GM19351 (cell line): ENCODE results near the gene DCST2.

Experiments used
- ATAC-seq: cut with Tn5 transposase; IDR thresholded peaks from one replicate; pipeline ENCODE4 v1.9.1; 2021; ENCODE audit warnings: mild to moderate bottlenecking, moderate library complexity; ENCODE audit not compliant: unreplicated experiment

The DCST2 gene

GRCh38 chr1:155070158-155070621, 36.6 kb upstream of the DCST2 start:
- ATAC-seq = no peak

DNA sequence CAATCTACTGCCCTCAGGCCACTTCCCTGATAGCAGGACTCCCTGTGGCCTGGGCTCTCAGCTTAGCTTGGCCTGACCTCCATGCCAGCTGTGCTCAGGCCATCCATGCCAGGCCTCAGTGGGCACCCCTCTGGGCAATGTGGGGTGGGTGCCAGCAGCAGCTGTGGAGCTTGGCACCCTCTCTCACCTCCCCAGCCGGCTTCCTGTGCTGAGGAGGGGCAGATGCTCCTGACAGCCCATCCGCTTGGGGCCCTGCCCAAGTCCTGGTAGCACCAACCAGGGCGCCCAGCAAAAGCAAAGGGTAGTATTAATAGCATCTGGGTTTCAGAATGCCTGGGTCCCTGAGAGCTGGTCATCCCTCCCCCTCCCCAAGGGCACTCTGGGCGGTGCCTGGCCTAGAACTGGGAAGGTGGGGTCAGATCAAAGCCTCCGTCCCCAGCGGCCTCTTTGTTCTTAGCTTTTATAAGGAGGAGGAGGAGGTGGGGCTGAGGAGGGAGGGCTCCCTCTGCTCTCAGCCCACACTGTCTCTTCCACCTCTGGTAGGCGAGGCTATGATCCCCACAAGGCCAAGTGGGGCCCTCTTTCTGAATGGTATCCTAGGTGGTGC, 36.1 kb upstream of the DCST2 start:
- ATAC-seq = no peak

DNA sequence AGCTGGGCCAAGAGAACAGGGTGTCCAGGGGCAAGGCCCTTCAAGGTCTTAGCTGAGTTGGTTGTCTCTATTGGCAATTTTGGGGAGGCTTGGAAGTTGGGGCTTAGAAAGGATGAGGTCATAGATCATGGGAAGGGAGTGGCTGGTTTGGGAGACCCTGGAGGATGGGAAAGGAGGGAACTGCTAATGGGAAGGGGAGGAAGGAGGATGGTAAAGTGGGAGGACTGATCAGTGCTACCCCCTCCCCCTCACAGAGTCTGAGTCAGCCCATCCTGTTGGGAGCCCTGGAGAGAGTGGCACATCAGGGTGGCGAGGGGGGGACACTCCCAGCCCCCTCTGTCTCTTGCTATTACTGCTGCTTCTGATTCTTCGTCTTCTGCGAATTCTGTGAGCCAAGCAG, 35.0 kb upstream of the DCST2 start:
- no peak for ATAC-seq

DNA sequence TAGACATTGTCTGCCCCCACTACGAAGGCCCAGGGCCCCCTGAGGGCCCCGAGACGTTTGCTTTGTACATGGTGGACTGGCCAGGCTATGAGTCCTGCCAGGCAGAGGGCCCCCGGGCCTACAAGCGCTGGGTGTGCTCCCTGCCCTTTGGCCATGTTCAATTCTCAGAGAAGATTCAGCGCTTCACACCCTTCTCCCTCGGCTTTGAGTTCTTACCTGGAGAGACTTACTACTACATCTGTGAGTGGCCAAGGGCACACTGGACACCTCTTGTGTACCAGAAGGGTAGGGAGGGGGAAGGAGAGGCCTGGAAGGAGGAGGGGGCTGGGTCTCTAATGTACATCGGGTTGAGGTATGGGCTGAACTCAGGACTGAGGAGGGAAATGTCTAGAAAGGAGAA, 33.2 kb upstream of the DCST2 start:
- no peak for ATAC-seq

DNA sequence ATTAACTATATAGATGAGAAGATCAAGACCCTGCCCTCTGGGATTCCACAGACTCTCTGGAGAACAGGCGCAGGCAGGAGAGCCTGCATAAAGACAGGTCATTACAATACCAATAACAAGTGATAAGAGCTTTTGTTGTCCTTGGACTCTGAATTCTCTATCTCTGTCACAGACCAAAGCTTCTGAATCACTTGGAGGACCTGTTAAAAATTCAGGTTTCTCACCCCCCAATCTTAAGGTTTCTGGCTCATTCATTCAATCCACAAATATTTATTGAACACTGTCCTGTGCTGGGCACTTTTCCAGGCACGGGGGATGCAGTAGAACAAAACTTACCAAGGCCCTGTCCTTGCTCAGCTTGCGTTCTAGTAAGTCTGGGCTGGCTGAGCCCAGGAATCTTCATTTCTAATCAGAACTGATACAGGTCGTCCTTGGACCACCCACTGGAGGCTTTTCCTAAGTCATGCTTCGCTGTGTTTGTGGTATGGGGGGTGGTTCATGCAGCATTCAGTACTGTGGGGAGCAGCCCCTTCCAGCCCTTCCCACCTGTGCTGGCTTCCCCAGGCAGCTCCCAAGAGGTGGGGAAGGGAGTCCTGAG, 31.4 kb upstream of the DCST2 start:
- ATAC-seq = no peak

DNA sequence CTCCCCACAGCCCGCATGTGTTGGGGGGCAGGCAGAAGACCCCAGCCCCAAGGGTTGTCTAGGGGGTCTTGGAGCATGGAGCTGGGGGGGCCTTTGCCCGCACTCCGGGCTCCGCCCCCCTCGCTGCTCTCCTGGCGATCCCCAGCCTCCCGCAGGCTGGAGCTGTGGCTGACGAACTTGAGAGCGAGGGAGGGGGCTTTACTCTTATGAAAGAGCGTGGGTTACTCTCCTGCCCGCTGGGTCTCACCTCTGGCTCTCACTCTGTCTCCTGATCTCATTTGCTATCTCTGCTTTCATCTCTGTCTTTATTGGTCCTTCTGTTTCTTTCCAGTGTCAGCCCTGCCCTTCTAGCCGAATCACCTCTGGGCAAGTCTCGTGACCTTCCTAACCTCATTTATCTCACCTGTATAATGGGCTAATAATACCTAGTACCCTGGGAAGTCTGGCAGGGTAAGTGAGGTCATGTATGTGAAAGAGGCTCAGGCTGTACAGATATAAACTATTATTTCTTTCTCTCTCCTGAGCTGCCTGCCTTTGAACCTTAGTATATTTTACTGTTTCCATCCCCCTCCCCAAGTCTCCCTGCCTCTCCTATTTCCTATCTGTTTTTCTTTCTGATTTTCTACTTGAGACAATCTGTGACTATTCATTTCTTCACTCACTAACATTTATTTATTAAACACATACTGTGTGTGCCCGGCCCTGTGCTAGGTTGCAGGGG, 30.7 kb upstream of the DCST2 start:
- ATAC-seq = peak; percentile 31

GRCh38 chr1:155063550-155064110, 30.0 kb upstream of the DCST2 start, which contains the start of gene EFNA4:
Gene EFNA4, plus strand, starts transcription at chr1:155063740. Its CDS starts 84 bp downstream, at chr1:155063824.
- ATAC-seq = peak; percentile 60

DNA sequence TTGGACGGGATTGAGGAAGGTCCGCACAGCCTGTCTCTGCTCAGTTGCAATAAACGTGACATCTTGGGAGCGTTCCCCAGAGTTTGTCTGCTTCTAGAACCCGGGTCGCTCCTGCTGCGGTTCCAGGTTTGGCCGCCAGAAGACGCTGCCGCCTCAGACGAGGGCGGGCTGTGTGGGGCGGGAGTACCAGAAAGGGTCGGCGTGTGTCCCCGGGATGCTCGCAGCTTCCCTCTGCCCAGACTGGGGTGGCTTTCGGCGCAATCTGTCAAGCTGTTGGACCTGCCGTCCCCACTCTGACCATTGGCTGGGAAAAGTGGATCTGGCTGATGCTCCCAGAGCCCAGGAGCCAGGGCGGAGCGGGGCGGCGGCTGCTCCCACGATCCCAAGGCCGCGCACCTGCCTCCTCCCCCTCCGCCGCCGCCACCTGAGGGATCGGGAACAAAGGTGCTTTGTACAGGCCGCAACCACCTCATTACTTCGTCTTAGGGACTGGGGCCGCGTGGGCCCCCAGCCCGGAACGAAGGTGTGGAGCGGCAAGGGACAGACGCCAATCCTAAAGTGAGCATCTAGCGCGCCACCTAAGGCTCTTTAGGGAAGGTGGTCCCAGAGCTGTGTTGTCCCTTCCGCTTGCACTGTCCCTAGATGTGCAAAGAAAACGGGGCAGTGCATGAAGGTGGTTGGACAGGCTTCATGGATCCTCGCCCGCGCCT, 29.3 kb upstream of the DCST2 start:
- ATAC-seq = peak; percentile 8

GRCh38 chr1:155062151-155062686, 28.6 kb upstream of the DCST2 start:
- no peak for ATAC-seq

GRCh38 chr1:155061381-155062150, 28.0 kb upstream of the DCST2 start:
- no peak for ATAC-seq

DNA sequence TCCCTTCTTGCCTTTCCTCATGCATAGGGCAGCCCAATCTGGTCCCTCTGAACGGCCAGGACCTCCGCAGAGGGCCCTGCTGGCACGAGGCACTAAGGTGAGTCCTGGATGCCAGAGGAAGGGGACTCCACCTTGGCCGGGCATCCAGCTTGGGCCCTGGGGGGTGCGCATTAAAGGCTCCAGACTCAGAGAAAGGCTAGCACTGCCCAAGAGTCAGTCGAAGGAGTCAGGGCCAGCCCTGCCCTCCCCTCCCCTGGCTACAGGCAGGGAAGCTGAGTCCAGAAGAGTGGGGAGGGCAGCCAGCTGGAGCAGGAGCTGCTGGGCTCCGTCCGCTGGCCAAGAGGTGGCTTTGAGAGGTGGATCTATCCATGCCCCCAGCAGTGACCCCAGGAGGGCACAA, 27.2 kb upstream of the DCST2 start:
- ATAC-seq = no peak

- no peak for ATAC-seq
These were observed 24.2 kb upstream of the DCST2 start for GRCh38 chr1:155057788-155058211.

DNA sequence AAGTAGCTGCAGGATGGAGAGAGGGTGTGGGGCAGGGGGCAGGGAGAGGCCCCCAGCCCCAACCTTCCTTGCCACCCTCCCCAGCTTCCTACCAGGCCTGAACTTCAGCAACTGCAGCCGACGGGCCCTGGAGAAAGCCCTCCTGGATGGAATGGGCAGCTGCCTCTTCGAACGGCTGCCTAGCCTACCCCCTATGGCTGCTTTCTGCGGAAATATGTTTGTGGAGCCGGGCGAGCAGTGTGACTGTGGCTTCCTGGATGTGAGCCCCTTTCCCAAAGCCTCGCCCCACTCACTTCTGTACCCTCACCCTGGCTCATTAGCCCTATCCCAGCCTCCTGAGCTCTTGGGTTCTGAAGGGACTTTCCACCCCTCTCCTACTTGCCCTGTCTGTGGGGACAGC, 23.5 kb upstream of the DCST2 start:
- ATAC-seq = no peak

DNA sequence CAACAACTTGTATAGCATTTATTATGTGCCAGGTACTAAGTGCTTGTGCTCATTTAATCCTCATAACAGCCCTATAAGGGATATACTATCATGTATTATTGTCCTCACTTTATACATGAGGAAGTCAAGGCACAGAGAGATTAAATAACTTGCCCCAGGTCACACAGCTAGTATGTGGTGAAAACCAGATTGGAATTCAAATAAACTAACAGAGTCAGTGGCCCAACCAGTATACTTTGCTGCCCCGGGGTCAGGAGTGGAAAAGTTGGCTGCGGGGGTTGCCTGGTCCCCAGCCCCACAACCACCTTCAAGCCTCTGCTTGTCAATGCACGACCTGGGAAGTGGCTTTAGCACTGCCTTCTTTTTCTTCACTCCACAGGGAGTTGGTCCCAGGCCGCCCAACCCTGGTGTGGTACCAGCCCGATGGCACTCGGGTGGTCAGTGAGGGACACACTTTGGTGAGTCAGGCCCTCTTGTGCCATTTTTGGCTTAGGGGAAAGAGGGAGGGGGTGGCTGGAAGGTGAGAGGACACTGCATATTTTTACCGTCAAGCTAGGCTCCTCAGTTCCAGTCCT, 20.0 kb upstream of the DCST2 start:
- ATAC-seq = no peak

- ATAC-seq = no peak
These were observed 19.1 kb upstream of the DCST2 start for GRCh38 chr1:155052439-155053395.

GRCh38 chr1:155051777-155052398, 18.3 kb upstream of the DCST2 start:
- peak; percentile 3 for ATAC-seq

DNA sequence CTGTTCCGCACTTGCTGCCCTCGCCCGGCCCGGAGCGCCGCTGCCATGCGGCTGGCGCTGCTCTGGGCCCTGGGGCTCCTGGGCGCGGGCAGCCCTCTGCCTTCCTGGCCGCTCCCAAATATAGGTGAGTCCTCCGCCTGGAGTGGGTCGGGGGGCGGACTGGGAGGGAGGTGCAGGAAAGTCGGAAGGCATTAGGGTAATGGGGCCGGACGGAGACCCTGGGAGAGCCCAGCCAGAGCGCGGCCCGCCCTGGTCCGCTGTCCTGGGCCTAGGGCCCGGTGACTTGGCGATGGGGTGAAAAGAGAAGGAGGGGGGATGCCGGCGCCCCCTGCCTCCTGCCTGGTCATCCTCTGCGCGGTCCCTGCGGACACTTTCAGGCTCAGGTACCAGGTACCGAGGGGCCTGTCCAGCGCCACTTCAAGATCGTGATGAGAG, 17.8 kb upstream of the DCST2 start:
- ATAC-seq = no peak
